Spinal cord (tissue), 10 donors: ENCODE measurements around the gene SSNA1. TPM values are rescaled to one million over a fixed set of nuclear protein-coding genes. Genes with fewer than 3 reads are reported as not detected.
"Not testable (repeated sequence)": the region's sequence is repeated elsewhere in the genome, so short reads cannot be mapped to it uniquely, and the experiment has no call there.

Experiments
- DNase-seq, 6 donors: peaks; one replicate each; pipeline versions ENCODE4 v3.0.0 to v3.0.0-alpha.2; 2013 to 2015; ENCODE audit warnings: low spot score in 6 of 6, low read depth in 4 of 6
- H3K27ac ChIP-seq: one replicate; pipeline ENCODE4 v1.5.1; 2013; ENCODE audit warnings: low read depth, low read length, control low read depth
- H3K27me3 ChIP-seq: one replicate; pipeline ENCODE4 v1.6.1; 2013; ENCODE audit warnings: low read length; ENCODE audit not compliant: control insufficient read depth, insufficient read depth
- H3K36me3 ChIP-seq: one replicate; pipeline ENCODE4 v1.6.1; 2013; ENCODE audit warnings: low read length; ENCODE audit not compliant: control insufficient read depth, insufficient read depth
- H3K4me1 ChIP-seq: one replicate; pipeline ENCODE4 v1.6.1; 2013; ENCODE audit warnings: low read length; ENCODE audit not compliant: control insufficient read depth, insufficient read depth
- H3K4me3 ChIP-seq: one replicate; pipeline ENCODE4 v1.5.1; 2013; ENCODE audit warnings: low read depth, low read length, control low read depth
- H3K9me3 ChIP-seq: one replicate; pipeline ENCODE4 v1.6.1; 2013; ENCODE audit warnings: low read length; ENCODE audit not compliant: control insufficient read depth, insufficient read depth
- WGBS: methylation state at CpG from one replicate; pipeline ENCODE4 v1.1.5; 2013; ENCODE audit warnings: missing lambda C conversion rate; ENCODE audit not compliant: insufficient coverage; 5-methylcytosine and 5-hydroxymethylcytosine counted together
- polyA plus RNA-seq, 2 donors: library from polyadenylated mRNA; unstranded; fragments of 120-200 nt; gene quantifications; one replicate each; pipeline ENCODE4 v1.2.1, GENCODE V29; 2013; ENCODE audit not compliant: insufficient read length in 2 of 2
- small RNA-seq: library from RNA; depleted of rRNA; stranded (forward); fragments of <200 nt; gene quantifications from one replicate; pipeline ENCODE3, GENCODE V24; 2014; ENCODE audit warnings: low replicate concordance
- total RNA-seq, 2 donors: library from RNA; depleted of rRNA in 1 of 2; stranded (reverse); fragments of 120-200 nt in 1 of 2; fragments of >200 nt in 1 of 2; gene quantifications; one replicate each; pipeline versions ENCODE4 v1.2.3 to v1.2.4, GENCODE V29; 2013 to 2014
- donor health status: healthy.

SSNA1 gene
- total and polyA plus RNA-seq, 4 donors, result 28.1 to 66.9 (median 58.8) TPM

DNA sequence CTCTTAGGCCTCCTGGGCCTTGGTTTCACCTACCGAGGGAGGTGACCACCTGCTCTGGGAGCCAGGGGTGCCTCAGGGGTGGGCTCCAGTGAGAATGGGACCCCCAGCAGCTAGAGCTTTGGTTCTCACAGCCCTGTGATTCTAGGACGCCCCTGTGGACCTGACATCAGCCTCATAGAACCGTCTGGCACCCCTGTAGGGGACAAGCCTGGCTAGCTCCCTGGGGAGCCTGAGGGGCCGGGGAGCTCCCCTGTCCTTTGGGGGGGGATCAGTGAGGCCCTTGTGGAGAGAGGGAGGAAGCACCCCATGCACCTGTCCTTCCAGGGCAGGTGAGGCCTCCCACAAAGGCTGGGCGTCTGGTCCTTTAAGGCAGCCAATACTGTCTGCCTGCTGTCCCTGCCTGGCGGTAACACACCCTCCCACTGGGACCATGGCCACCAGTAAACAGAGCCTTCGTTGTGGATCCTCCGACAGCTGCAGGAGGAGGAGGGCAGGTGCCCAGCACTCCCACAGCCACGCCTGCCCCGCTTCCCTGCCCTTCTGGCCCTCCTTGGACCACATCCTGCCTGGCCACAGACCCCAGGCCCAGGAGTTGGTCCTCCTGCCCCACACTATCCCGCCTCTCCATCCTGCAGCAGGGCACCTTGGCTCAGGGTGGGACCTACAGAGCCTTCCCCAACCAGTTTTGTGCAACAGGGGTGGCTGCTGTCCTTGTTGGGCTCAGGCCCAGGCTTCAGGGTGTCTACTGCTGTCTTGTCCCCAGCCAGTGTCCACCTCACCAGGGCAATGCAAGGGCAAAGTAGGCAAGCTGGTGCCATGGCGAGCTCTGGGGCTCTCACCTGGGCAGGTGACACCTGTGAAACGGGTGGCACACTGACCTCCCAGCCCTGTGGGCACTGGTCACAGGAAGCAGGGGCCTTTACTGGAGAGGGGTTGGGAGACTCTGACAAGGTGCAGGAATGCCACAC lies 49.6 kb downstream of the SSNA1 start:
- WGBS, result 50% methylated on average over 12 of the region's 13 CpGs
- Histone ChIP-seq H3K4me1 (peaks cover 65% of the 10 kb centered on the region), H3K27ac (peak overlapping the region; percentile 61), H3K36me3 (peaks cover 53% of the 10 kb centered on the region), H3K4me3 (no peak overlapping the region), H3K9me3 (no peaks in the 10 kb centered on the region), H3K27me3 (no peaks in the 10 kb centered on the region)
- peak in 2 of 6 donors; percentile 14 to 56 for DNase-seq

DNA sequence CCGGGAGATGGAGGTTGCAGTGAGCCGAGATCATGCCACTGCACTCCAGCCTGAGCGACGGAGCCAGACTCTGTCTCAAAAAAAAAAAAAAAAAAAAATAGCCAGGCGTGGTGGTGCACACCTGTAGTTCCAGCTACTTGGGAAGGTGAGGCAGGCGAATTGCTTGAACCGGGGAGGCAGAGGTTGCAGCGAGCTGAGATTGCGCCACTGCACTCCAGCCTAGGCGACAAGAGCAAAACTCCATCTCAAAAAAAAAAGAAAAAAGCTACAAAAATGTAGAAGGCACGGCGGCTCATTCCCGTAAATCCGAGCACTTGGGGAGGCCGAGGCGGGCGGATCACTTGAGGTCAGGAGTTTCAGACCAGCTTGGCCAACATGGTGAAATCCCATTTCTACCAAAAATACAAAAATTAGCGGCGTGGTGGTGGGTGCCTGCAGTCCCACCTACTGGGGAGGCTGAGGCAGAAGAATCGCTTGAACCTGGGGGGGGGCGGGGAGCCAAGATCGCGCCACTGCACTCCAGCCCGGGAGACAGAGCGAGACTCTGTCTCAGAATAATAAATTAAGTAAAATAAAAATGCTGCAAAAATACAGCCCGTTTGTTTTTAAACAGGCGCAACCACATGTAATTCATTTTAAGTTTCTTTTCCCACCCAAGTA lies 51.2 kb downstream of the SSNA1 start:
- WGBS, result 47% methylated on average over 3 of the region's 27 CpGs
- not testable (repeated sequence) for DNase-seq, H3K9me3 ChIP-seq, H3K27me3 ChIP-seq
- Histone ChIP-seq H3K27ac (peak overlapping the region; percentile 95), H3K4me1 (peaks cover 81% of the 10 kb centered on the region), H3K4me3 (peak overlapping the region; percentile 61), H3K36me3 (peaks cover 64% of the 10 kb centered on the region)

Small RNA genes within 50 kb of the gene (small RNA-seq; reads per million reads assigned to genes)
- gene MIR3621, result not detected

Other genes with a start within 250 kb of the SSNA1 start
Only the 30 nearest of the 33 such genes appear.
- gene PTGDS, start 211.2 kb upstream of the SSNA1 start, total RNA-seq, result 1,000 to 10,000 TPM in 1 of 2 donors, 100 to 1,000 TPM in 1; 697 to 6,990 TPM
- gene PTGDS, start 211.2 kb upstream of the SSNA1 start, polyA plus RNA-seq, result 1,000 to 10,000 TPM in 1 of 2 donors, 100 to 1,000 TPM in 1; 304 to 3,209 TPM
- gene LCNL1, start 205.7 kb upstream of the SSNA1 start, total RNA-seq, result 10 to 100 TPM in 1 of 2 donors, 1 to 10 TPM in 1; 2.3 to 54.0 TPM
- gene LCNL1, start 205.7 kb upstream of the SSNA1 start, polyA plus RNA-seq, result 10 to 100 TPM in 1 of 2 donors, 1 to 10 TPM in 1; 3.8 to 25.2 TPM
- 10 to 100 TPM; 15.7 to 57.5 TPM for gene PAXX, start 196.3 kb upstream of the SSNA1 start, total RNA-seq
- 100 to 1,000 TPM in 1 of 2 donors, 10 to 100 TPM in 1; 87.9 to 108 TPM for gene PAXX, start 196.3 kb upstream of the SSNA1 start, polyA plus RNA-seq
- 1 to 10 TPM; 2.0 to 6.4 TPM for gene CLIC3, start 192.1 kb upstream of the SSNA1 start, total RNA-seq
- gene CLIC3, start 192.1 kb upstream of the SSNA1 start, polyA plus RNA-seq, result 1 to 10 TPM in 1 of 2 donors, under 1 TPM in 1; 0.35 to 2.0 TPM
- gene ABCA2, start 160.4 kb upstream of the SSNA1 start, total RNA-seq, result 10 to 100 TPM; 46.8 to 52.0 TPM
- 100 to 1,000 TPM; 139 to 151 TPM for gene ABCA2, start 160.4 kb upstream of the SSNA1 start, polyA plus RNA-seq
- gene FUT7, start 156.6 kb upstream of the SSNA1 start, total RNA-seq, result under 1 TPM; 0.06 to 0.40 TPM
- gene FUT7, start 156.6 kb upstream of the SSNA1 start, polyA plus RNA-seq, result under 1 TPM; 0.51 to 0.52 TPM
- 10 to 100 TPM; 26.7 to 82.7 TPM for gene NPDC1, start 142.5 kb upstream of the SSNA1 start, total RNA-seq
- gene NPDC1, start 142.5 kb upstream of the SSNA1 start, polyA plus RNA-seq, result 100 to 1,000 TPM; 245 to 276 TPM
- gene ENTPD2, start 134.6 kb upstream of the SSNA1 start, total RNA-seq, result 1 to 10 TPM; 5.7 to 7.9 TPM
- gene ENTPD2, start 134.6 kb upstream of the SSNA1 start, polyA plus RNA-seq, result 10 to 100 TPM; 49.1 to 50.7 TPM
- gene SAPCD2, start 118.1 kb upstream of the SSNA1 start, total RNA-seq, result 10 to 100 TPM in 1 of 2 donors, 1 to 10 TPM in 1; 5.0 to 12.6 TPM
- gene SAPCD2, start 118.1 kb upstream of the SSNA1 start, polyA plus RNA-seq, result 10 to 100 TPM; 18.4 to 19.0 TPM
- gene UAP1L1, start 111.2 kb upstream of the SSNA1 start, total RNA-seq, result 1 to 10 TPM; 3.5 to 8.1 TPM
- 1 to 10 TPM; 4.4 to 6.2 TPM for gene UAP1L1, start 111.2 kb upstream of the SSNA1 start, polyA plus RNA-seq
- gene MAN1B1, start 101.7 kb upstream of the SSNA1 start, total RNA-seq, result 10 to 100 TPM; 38.3 to 61.3 TPM
- gene MAN1B1, start 101.7 kb upstream of the SSNA1 start, polyA plus RNA-seq, result 10 to 100 TPM; 63.3 to 81.3 TPM
- 100 to 1,000 TPM in 1 of 2 donors, 10 to 100 TPM in 1; 29.8 to 101 TPM for gene DPP7, start 73.9 kb upstream of the SSNA1 start, total RNA-seq
- gene DPP7, start 73.9 kb upstream of the SSNA1 start, polyA plus RNA-seq, result 100 to 1,000 TPM; 127 to 144 TPM
- 10 to 100 TPM; 16.2 to 99.0 TPM for gene GRIN1, start 49.5 kb upstream of the SSNA1 start, total RNA-seq
- 100 to 1,000 TPM; 193 to 207 TPM for gene GRIN1, start 49.5 kb upstream of the SSNA1 start, polyA plus RNA-seq
- under 1 TPM; 0.30 to 0.50 TPM for gene LRRC26, start 18.6 kb upstream of the SSNA1 start, total RNA-seq
- 1 to 10 TPM; 1.3 to 1.9 TPM for gene LRRC26, start 18.6 kb upstream of the SSNA1 start, polyA plus RNA-seq
- gene TMEM210, start 16.6 kb upstream of the SSNA1 start, total RNA-seq, result not detected
- under 1 TPM in 1 of 2 donors, not detected in 1; 0.42 TPM for gene TMEM210, start 16.6 kb upstream of the SSNA1 start, polyA plus RNA-seq
- gene ANAPC2, start 116 bp upstream of the SSNA1 start, total RNA-seq, result 10 to 100 TPM; 18.4 to 30.1 TPM
- gene ANAPC2, start 116 bp upstream of the SSNA1 start, polyA plus RNA-seq, result 10 to 100 TPM; 58.2 to 69.8 TPM
- 1 to 10 TPM; 6.7 to 9.2 TPM for gene TPRN, start 12.1 kb downstream of the SSNA1 start, total RNA-seq
- gene TPRN, start 12.1 kb downstream of the SSNA1 start, polyA plus RNA-seq, result 10 to 100 TPM; 24.9 to 30.8 TPM
- gene TMEM203, start 17.0 kb downstream of the SSNA1 start, total RNA-seq, result 10 to 100 TPM; 28.5 to 34.1 TPM
- gene TMEM203, start 17.0 kb downstream of the SSNA1 start, polyA plus RNA-seq, result 10 to 100 TPM; 48.8 to 50.7 TPM
- 1 to 10 TPM; 3.2 to 6.1 TPM for gene NDOR1, start 17.0 kb downstream of the SSNA1 start, total RNA-seq
- gene NDOR1, start 17.0 kb downstream of the SSNA1 start, polyA plus RNA-seq, result 10 to 100 TPM; 18.5 to 23.8 TPM
- gene RNF208, start 33.6 kb downstream of the SSNA1 start, total RNA-seq, result 1 to 10 TPM; 2.0 to 3.0 TPM
- 10 to 100 TPM; 64.3 to 66.6 TPM for gene RNF208, start 33.6 kb downstream of the SSNA1 start, polyA plus RNA-seq
- under 1 TPM; 0.69 to 0.94 TPM for gene CYSRT1, start 36.5 kb downstream of the SSNA1 start, total RNA-seq
- gene CYSRT1, start 36.5 kb downstream of the SSNA1 start, polyA plus RNA-seq, result 1 to 10 TPM; 3.4 to 4.5 TPM
- under 1 TPM in 1 of 2 donors, not detected in 1; 0.06 TPM for gene RNF224, start 38.8 kb downstream of the SSNA1 start, total RNA-seq
- 1 to 10 TPM; 1.3 to 2.2 TPM for gene RNF224, start 38.8 kb downstream of the SSNA1 start, polyA plus RNA-seq
- under 1 TPM in 1 of 2 donors, not detected in 1; 0.06 TPM for gene SLC34A3, start 42.2 kb downstream of the SSNA1 start, total RNA-seq
- gene SLC34A3, start 42.2 kb downstream of the SSNA1 start, polyA plus RNA-seq, result 1 to 10 TPM in 1 of 2 donors, under 1 TPM in 1; 0.95 to 1.6 TPM
- gene TUBB4B, start 52.6 kb downstream of the SSNA1 start, total RNA-seq, result 100 to 1,000 TPM; 152 to 247 TPM
- 100 to 1,000 TPM; 436 to 441 TPM for gene TUBB4B, start 52.6 kb downstream of the SSNA1 start, polyA plus RNA-seq
- not detected for gene STPG3, start 62.6 kb downstream of the SSNA1 start, total RNA-seq
- gene STPG3, start 62.6 kb downstream of the SSNA1 start, polyA plus RNA-seq, result under 1 TPM; 0.32 to 0.68 TPM
- gene NELFB, start 66.7 kb downstream of the SSNA1 start, total RNA-seq, result 10 to 100 TPM; 29.6 to 31.0 TPM
- 10 to 100 TPM; 79.7 to 83.7 TPM for gene NELFB, start 66.7 kb downstream of the SSNA1 start, polyA plus RNA-seq
- 1 to 10 TPM; 1.3 to 3.5 TPM for gene TOR4A, start 89.0 kb downstream of the SSNA1 start, total RNA-seq
- gene TOR4A, start 89.0 kb downstream of the SSNA1 start, polyA plus RNA-seq, result 1 to 10 TPM; 2.1 to 2.5 TPM
- 1 to 10 TPM; 3.2 to 5.7 TPM for gene NRARP, start 113.6 kb downstream of the SSNA1 start, total RNA-seq
- 10 to 100 TPM; 14.0 to 15.8 TPM for gene NRARP, start 113.6 kb downstream of the SSNA1 start, polyA plus RNA-seq
- gene EXD3, start 234.5 kb downstream of the SSNA1 start, total RNA-seq, result 10 to 100 TPM in 1 of 2 donors, 1 to 10 TPM in 1; 9.4 to 21.7 TPM
- gene EXD3, start 234.5 kb downstream of the SSNA1 start, polyA plus RNA-seq, result 10 to 100 TPM; 33.5 to 43.5 TPM
- gene NOXA1, start 234.7 kb downstream of the SSNA1 start, total RNA-seq, result 1 to 10 TPM; 1.4 to 7.1 TPM
- gene NOXA1, start 234.7 kb downstream of the SSNA1 start, polyA plus RNA-seq, result 10 to 100 TPM; 14.2 to 14.6 TPM